Esophagus muscularis mucosa (tissue), 4 donors: ENCODE data around the gene UGT1A6.

Source experiments
- CTCF ChIP-seq, 3 experiments: fragments of 200-600 bp in 2 of 3; fragments of 450-650 bp in 1 of 3; sonication (generic) in 2 of 3; IDR thresholded peaks; one replicate each; pipeline ENCODE4 v1.5.1; 2017 to 2019; ENCODE audit warnings: antibody characterized with exemption in 3 of 3, mild to moderate bottlenecking in 2 of 3, moderate library complexity in 1 of 3
- EP300 ChIP-seq: sonication (generic); formaldehyde crosslinking; IDR thresholded peaks from one replicate; pipeline ENCODE4 v1.6.1; 2017; ENCODE audit warnings: antibody characterized with exemption
- POLR2AphosphoS5 ChIP-seq, 2 donors: sonication (generic); formaldehyde crosslinking; IDR thresholded peaks; one replicate each; pipeline ENCODE4 v1.6.1; 2017; ENCODE audit warnings: antibody characterized with exemption in 2 of 2

- no peak for TF ChIP-seq CTCF (IDR thresholded peaks at IDR 0.05)
- no peak for TF ChIP-seq POLR2AphosphoS5 (IDR thresholded peaks at IDR 0.05)
- TF ChIP-seq EP300 = no peak
These were observed 82.7 kb downstream of the UGT1A6 start for GRCh38 chr2:233775414-233775813.
